ENCODE data around the gene DNAI4.

DNA sequence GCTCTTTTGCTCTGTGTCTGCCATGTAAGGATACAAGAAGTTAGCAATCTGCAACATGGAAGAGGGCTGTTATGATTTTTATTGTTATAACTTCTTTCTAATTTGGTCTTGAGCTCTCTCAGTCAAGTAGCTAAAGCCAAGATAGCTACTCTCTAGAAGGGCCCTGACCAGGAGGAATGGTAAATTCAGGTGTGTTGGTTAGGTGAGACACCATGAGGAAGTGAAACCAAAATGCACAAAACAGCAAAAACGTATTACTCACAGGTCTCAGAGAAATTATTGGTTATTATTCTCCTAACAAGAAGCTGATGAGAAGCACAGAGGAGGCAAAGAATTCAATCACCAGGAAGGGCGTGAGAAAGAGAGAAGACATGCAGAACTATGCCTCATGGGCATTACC is 71.8 kb downstream of the DNAI4 start:
- TF ChIP-seq, protein P1, sequence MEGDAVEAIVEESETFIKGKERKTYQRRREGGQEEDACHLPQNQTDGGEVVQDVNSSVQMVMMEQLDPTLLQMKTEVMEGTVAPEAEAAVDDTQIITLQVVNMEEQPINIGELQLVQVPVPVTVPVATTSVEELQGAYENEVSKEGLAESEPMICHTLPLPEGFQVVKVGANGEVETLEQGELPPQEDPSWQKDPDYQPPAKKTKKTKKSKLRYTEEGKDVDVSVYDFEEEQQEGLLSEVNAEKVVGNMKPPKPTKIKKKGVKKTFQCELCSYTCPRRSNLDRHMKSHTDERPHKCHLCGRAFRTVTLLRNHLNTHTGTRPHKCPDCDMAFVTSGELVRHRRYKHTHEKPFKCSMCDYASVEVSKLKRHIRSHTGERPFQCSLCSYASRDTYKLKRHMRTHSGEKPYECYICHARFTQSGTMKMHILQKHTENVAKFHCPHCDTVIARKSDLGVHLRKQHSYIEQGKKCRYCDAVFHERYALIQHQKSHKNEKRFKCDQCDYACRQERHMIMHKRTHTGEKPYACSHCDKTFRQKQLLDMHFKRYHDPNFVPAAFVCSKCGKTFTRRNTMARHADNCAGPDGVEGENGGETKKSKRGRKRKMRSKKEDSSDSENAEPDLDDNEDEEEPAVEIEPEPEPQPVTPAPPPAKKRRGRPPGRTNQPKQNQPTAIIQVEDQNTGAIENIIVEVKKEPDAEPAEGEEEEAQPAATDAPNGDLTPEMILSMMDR (IDR thresholded peaks at IDR 0.05) = no peak
- no peak for TF ChIP-seq POLR2A (IDR thresholded peaks at IDR 0.05)

Data from esophagus squamous epithelium (tissue), 4 donors.